GM18951 (cell line): ENCODE measurements around the gene MOV10L1.
"Not testable (repeated sequence)": the region's sequence is repeated elsewhere in the genome, so short reads cannot be mapped to it uniquely, and the experiment has no call there.

ENCODE experiments used
- POLR2A ChIP-seq: IDR thresholded peaks from 4 replicates; pipeline ENCODE4 v1.6.1; 2011; ENCODE audit warnings: mild to moderate bottlenecking; ENCODE audit not compliant: insufficient read length, insufficient read depth; ENCODE audit errors: extremely low read depth
- in situ Hi-C: fragments of 300-500 bp; cut with MboI; formaldehyde crosslinking; loops from one replicate; pipeline ENCODE4 v1.12.0; 2022; ENCODE audit warnings: low sequenced_read_pairs, mixed read lengths, inconsistent platforms; ENCODE audit not compliant: unreplicated experiment

MOV10L1 gene

DNA sequence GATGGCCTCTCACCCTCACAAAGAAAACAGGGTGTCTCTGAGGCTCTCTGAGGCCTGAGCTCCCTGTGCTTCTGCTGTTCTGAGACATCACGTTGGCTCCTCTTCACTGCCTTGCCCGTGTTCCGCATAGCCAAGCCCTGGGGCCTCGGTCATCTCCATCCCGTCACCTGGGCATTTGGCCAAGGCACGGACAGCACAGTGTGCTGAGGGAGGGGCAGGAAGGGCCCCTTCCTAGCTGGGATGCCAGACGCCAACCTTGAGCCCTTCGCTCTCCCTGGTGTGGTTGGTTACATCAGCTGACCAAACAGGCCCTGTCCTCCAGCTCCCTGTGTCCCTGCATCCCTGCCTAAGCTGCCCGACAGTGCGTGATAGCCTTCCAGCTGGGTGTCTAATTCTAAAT lies 25.9 kb downstream of the MOV10L1 start:
- in situ Hi-C loops: no loop called here
- TF ChIP-seq POLR2A: no peak

DNA sequence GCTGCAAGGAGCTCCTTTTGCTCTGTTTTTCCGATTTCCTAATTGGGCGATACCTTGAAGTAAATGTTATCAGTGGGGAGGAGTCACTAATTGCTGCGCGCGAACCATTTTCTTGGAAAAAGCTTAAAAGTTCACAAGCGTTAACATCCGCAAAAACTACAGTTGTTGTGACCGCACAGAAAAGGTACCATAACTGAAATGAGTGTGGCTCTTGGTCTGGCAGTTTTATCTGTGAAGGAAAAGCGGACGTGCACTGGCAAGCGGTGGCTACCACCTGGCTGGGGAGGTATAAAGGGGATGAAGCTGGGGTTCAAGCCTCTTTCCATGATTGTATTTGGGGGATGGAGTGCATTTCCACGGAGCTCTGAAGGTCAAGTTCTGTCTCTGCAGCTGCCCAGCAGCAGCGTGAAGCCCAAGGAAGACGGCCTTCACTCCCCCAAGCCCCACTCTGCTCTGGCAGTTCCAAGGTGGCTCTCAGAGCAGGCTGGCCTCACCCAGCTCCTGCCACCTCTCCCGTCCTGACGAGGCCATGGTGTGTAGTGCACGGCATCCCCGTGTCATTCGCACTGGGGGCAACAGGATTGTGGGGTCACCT lies 27.5 kb downstream of the MOV10L1 start:
- TF ChIP-seq POLR2A: no peak
- in situ Hi-C loops: no loop called here

DNA sequence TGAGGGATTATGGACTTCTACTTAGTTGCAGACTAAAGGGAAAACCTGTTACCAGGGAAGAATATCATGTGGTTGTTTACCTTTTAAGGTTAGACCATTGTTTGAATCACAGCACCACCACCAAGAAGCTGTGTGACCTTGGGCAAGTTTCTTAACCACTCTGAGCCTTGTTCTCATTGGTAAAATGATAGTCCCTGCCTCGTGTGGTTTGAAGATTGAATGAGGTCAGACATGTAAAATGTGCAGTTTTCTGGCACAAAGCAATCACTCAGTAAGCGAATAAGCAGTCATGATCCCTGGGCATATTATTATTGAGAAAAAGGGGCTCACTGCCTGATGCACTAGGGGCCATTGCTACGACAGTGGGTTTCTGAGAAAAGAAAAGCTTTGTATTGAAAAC lies 28.3 kb downstream of the MOV10L1 start:
- in situ Hi-C loops: no loop called here
- no peak for TF ChIP-seq POLR2A

DNA sequence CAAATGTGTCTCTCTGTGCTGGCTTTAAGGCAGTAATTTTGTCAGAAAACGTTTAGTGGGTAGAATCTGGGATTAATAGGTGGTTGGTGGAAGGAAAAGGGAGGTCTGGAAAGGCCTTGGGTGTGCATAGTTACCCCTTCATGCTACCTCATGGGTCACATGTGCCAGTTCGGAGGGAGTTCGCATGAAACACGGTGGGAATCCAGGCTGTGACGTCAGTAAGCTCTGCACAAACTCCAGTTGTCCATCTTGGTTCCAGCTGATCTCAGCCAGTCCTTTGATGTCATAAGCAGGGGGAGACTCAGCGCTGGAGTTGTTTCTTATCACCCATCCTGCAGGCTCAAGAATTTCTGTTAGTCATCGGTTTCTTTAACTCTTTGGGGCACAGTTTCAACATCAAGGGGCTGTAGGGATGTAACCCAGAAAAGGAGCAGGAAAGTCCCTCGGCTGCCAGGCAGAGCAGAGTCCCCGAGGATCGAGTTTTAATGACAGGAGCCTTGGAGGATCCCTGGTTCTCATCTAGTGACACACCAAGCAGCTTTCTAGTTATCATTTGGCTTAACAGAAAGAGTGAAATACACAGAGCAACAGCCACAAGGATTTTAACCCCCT lies 28.9 kb downstream of the MOV10L1 start:
- no peak for TF ChIP-seq POLR2A
- in situ Hi-C loops: no loop called here

DNA sequence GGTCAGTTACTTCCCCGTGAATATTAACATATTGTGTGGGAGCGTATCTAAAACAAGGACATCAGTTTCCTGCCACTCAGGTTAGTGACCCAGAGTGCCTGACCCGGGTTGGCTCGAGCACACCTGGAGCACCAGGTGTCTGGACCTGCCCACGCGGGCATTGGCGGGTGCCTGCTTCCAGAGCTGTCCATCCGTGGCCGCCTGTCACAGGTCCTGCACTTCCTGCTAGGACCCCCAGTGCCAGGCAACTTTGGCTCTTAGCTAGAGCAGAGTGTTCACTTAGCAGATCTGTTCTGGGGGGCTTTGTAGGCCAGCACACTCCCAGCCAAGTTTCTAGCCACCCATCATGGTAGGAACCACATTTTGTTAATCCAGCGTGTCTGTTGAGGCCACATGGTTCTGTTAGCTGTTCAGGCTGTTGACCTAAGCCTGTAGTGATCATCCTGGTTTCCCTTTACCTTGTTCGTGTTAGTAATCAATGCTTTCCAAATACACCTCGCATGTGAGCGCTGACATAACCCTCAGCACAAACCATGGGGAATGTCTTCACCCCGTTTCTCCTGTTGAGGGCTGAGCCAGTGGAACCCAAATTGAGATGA lies 29.5 kb downstream of the MOV10L1 start:
- TF ChIP-seq POLR2A: no peak
- in situ Hi-C loops: no loop called here

DNA sequence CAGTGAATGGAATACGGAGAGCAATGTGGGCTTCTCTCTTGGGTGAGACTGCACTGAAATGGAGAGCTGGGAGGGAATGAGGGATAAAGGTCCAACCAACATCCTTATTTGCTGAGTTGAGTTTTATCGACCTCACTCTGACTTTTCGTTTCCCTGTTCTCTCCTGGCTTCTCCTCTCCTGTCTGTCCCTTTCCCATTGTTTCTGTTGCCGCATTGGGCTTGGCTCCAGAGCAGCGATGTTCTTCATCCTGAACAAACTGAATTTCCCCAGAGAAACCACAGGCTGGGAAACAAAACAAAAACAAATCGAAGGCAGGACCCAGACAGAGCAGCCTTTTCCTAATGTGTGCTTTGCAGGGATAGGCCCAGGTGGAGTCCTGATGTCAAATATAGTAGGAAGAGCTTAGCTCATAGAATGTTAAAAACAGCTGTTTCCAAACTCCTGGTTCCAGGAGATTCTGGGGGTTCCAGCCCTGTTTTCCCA lies 30.0 kb downstream of the MOV10L1 start:
- TF ChIP-seq POLR2A: no peak

DNA sequence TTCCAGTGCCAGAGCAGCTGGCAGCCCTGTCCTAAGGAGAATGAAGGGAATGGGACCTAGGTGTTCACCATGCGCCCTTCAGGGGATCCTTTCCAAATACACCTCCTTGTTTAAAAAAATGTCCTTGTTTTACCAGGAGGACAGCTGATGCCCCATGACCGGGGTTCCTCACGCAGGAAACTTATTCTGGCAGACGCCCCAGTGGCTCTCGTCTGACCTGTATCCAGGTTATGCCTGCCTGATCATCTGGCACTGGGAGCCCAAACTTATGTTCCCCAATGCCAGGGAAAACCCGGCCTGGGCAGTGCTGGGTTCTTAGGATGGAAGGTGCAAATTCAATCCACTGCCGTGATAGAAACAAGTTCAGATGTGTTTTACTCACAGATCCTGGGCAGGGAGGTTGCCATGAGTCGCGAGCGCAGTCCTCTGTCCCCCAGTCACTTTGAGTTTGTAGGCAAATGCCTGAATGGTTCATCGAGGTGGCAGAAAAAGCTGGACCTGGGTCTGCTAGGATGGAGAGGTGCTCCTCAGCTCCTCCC lies 31.5 kb downstream of the MOV10L1 start:
- no peak for TF ChIP-seq POLR2A
- in situ Hi-C loops: no loop called here

More for the DNA sequence above, 30.0 kb downstream of the MOV10L1 start:
- in situ Hi-C loops: no loop called here

DNA sequence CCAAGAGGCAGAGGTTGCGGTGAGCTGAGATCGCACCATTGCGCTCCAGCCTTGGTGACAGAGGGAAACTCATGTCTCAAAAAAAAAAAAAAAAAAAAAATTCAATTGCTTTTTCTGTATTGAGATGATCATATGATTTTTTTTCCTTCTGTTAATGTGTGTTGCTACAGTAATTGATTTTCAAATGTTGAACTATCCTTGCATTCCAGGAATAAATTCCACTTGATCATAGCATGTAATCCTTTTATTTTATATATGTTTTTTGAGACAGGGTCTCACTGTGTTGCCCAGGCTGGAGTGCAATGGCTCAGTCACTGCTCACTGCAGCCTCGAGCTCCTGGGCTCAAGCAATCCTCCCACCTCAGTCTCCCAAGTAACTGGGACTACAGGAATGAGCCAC lies 33.3 kb downstream of the MOV10L1 start:
- in situ Hi-C loops: no loop called here
- TF ChIP-seq POLR2A: no peak

DNA sequence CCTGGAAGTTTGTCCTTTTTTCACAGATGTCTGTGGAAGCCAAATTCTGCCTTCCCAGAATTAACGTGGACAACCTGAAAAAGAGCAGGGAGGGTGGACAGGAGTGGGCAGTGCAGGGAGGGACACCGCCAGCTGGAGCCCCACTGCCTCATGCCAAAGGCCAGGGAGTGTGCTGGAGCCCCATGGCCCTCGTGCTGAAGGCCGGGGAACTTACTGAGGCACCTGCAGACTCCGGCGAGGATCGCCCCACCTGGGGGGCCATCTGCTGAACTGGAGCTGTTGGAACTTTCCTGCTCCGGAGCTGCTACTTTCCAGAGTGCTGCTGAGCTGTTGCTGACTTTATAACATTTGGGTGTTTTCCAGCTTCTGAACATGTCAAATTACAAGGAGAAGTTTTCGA lies 35.2 kb downstream of the MOV10L1 start:
- TF ChIP-seq POLR2A: no peak
- in situ Hi-C loops: no loop called here

DNA sequence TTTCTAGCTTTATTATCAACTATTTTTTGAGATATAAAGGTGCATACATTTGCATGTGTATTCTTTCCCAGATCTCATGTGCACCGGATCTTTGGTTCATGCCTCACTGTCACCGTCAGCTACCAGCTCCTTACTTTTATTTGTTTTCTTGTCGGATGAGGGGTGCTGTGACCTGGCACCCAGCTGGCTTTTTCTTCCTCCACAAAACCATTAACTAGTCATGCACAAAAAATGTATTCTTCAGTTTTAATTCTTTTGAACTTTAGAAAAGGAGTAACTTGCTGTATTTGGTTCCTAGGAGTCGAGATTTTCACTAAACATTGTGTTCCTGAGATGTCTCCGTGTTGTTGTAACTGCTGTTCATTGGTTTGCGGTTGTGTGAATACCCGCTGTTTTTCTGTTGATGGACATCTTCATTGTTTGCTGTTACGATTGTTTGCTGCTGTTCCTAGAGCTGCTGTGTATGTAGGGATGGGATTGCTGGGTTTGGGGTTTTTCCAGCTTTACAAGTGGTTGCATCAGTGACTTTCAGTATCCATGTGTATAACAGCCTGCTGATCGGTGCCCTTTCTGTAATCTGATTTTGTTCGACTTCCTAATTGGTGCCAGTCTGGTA lies 39.4 kb downstream of the MOV10L1 start:
- in situ Hi-C loops: no loop called here
- no peak for TF ChIP-seq POLR2A

DNA sequence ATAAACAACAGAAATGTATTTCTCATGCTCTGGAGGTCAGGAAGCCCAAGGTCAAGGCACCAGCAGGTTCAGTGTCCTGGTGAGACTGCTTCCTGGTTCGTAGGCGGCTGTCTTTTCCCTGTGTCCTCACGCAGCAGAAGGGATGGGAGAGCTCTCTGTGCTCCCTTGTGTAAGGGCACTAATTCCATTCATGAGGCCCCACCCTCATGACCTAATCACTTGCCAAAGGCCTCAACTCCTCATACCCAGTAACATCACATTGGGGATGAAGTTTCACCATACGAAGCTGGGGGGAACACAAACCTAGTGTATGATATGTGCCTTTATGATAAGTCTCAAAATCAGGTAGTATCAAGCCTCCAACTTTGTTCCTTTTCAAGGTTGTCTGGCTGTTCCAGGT lies 42.1 kb downstream of the MOV10L1 start:
- in situ Hi-C loops: no loop called here
- no peak for TF ChIP-seq POLR2A

DNA sequence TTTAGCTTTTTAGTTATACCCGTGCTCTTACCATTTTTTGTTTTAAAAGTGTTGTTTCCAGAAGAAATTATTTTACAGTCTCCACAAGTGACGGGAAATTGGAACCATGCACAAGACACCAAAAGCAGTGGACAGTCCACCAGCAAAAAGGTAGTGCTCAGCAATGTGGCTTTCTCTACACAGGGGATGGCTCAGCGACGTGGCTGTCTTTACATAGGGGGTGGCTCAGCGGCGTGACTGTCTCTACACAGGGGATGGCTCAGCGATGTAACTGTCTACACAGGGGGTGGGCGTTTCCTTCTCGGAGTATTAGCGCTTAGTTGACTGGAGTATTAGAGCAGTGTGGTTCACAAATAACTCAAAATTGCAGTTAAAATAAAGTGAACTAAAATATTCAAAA lies 44.7 kb downstream of the MOV10L1 start:
- in situ Hi-C loops: no loop called here
- TF ChIP-seq POLR2A: no peak

DNA sequence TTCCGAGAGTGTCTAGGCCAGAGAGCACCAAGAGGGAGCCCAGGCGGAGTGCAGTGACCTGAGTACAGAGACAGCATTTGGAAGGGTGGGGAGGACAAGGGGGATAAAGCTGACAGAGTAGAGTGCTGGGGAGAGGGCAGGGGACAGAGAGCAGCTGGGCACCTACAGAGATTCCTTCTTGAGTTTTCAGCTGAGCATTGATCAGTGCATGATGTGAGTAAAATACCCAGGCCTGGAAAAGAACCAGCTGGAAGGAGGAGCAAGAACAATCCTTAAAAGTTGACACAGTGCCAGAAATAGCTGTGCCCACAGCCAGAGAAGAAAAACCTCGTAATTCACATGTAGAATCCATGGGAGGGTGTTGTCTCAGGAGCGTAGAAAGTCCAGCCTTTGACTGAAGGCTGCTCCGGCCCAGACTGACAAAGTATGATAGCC lies 46.8 kb downstream of the MOV10L1 start:
- in situ Hi-C loops: no loop called here
- no peak for TF ChIP-seq POLR2A

DNA sequence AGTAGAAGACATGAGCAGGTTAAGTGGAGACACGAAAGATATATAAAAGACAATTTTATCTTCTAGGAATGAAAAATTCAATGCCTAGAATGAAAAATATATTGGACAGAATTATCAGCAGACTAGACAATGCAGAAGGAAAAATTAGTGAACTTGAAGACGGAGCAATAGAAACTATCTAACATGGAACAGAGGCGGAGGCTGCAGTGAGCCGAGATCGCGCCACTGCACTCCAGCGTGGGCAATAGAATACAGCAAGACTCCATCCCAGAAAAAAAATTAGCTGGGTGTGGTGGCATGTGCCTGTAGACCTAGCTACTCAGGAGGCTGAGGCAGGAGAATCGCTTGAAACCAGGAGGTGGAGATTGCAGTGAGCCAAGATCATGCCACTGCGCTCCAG lies 47.5 kb downstream of the MOV10L1 start:
- in situ Hi-C loops: not testable (repeated sequence)
